Testis (tissue), 3 donors: ENCODE results near the gene AP2B1. TPM values are rescaled to one million over a fixed set of nuclear protein-coding genes. Genes with fewer than 3 reads are reported as not detected.

Experiments
- DNase-seq: peaks from one replicate; pipeline ENCODE4 v3.0.0-alpha.2; 2019
- H3K27ac ChIP-seq, 2 donors: fragments of 200-600 bp; sonication (generic); one replicate each; pipeline ENCODE4 v1.5.1; 2019
- H3K27me3 ChIP-seq: fragments of 200-600 bp; sonication (generic); one replicate; pipeline ENCODE4 v1.5.1; 2019
- H3K36me3 ChIP-seq: fragments of 200-600 bp; sonication (generic); one replicate; pipeline ENCODE4 v1.5.1; 2017; ENCODE audit warnings: low read depth; ENCODE audit errors: missing control alignments
- H3K4me1 ChIP-seq: fragments of 200-600 bp; sonication (generic); one replicate; pipeline ENCODE4 v1.5.1; 2019
- H3K4me3 ChIP-seq, 2 donors: fragments of 200-600 bp; sonication (generic); one replicate each; pipeline ENCODE4 v1.5.1; 2017 to 2019
- H3K9me3 ChIP-seq: fragments of 200-600 bp; sonication (generic); one replicate; pipeline ENCODE4 v1.5.1; 2017
- CTCF ChIP-seq, 3 experiments: fragments of 450-650 bp in 2 of 3; fragments of 200-600 bp in 1 of 3; sonication (generic) in 1 of 3; IDR thresholded peaks; one replicate each; pipeline ENCODE4 v1.5.1; 2016 to 2019; ENCODE audit warnings: antibody characterized with exemption in 3 of 3, mild to moderate bottlenecking in 2 of 3, moderate library complexity in 1 of 3
- POLR2A ChIP-seq: fragments of 450-650 bp; IDR thresholded peaks from one replicate; pipeline ENCODE4 v1.6.1; 2017; ENCODE audit warnings: antibody characterized with exemption, mild to moderate bottlenecking, moderate library complexity
- whole genome bisulfite sequencing, 2 donors: methylation state at CpG; one replicate each; pipeline ENCODE4 v1.1.5; 2018; 5-methylcytosine and 5-hydroxymethylcytosine counted together
- intact Hi-C: fragments of 100-400 bp; cut with DNase I; formaldehyde crosslinking; loops from one replicate; pipeline ENCODE4 v1.15.1; 2023; ENCODE audit warnings: low total_unique reads
- polyA plus RNA-seq: library from polyadenylated mRNA; stranded (reverse); fragments of 350-450 nt; fragmentation: Illumina TruSeq; extraction: RNeasy Lipid Tissue Mini Kit (QIAGEN cat#74804); gene quantifications from one replicate; pipeline ENCODE4 v1.2.3, GENCODE V29; 2014; ENCODE audit warnings: low read depth, low replicate concordance; ENCODE audit not compliant: insufficient read depth
- total RNA-seq, 2 donors: library from RNA; depleted of rRNA; stranded (reverse); fragments of >200 nt; gene quantifications; one replicate each; pipeline ENCODE4 v1.2.3, GENCODE V29; 2016

Gene AP2B1
- total and polyA plus RNA-seq, 3 donors from 2014 or later: 132 to 310 (median 147) TPM

- intact Hi-C loops: no loop called here
- TF ChIP-seq POLR2A (no peak), CTCF (IDR thresholded peaks at IDR 0.05) (no peak)
- H3K36me3 ChIP-seq: no peaks in the 10 kb centered on the region
These were observed 43.5 kb downstream of the AP2B1 start for GRCh38 chr17:35630530-35631148.

GRCh38 chr17:35641032-35641431 is 53.9 kb downstream of the AP2B1 start:
- no peak for TF ChIP-seq CTCF (IDR thresholded peaks at IDR 0.05)
- no peak for TF ChIP-seq POLR2A
- Histone ChIP-seq H3K4me1 (no peaks in the 10 kb centered on the region), H3K4me3 (no peak overlapping the region), H3K9me3 (no peaks in the 10 kb centered on the region), H3K27me3 (no peaks in the 10 kb centered on the region), H3K36me3 (no peaks in the 10 kb centered on the region), H3K27ac (no peak overlapping the region)
- DNase-seq: no peak
- intact Hi-C loops: no loop called here
- WGBS, 2 donors: 96% methylated on average over 4 of the region's 4 CpGs

More at GRCh38 chr17:35630530-35631148, 43.5 kb downstream of the AP2B1 start:
- H3K4me3 ChIP-seq: no peak overlapping the region
- no peaks in the 10 kb centered on the region for H3K9me3 ChIP-seq
- no peaks in the 10 kb centered on the region for H3K4me1 ChIP-seq
- 88 to 94% methylated on average over 1 of the region's 1 CpG for WGBS, 2 donors
- no peak overlapping the region for H3K27ac ChIP-seq
- H3K27me3 ChIP-seq: no peaks in the 10 kb centered on the region
- DNase-seq: no peak

GRCh38 chr17:35645923-35646322 is 58.8 kb downstream of the AP2B1 start:
- intact Hi-C loops: no loop called here
- H3K27ac ChIP-seq: no peak overlapping the region
- H3K4me1 ChIP-seq: no peaks in the 10 kb centered on the region
- H3K9me3 ChIP-seq: no peaks in the 10 kb centered on the region
- H3K27me3 ChIP-seq: no peaks in the 10 kb centered on the region
- DNase-seq: no peak
- TF ChIP-seq POLR2A (no peak), CTCF (IDR thresholded peaks at IDR 0.05) (no peak)
- WGBS, 2 donors: 45 to 48% methylated on average over 2 of the region's 2 CpGs
- H3K4me3 ChIP-seq: no peak overlapping the region
- no peaks in the 10 kb centered on the region for H3K36me3 ChIP-seq

- Histone ChIP-seq H3K27me3 (no peaks in the 10 kb centered on the region), H3K36me3 (no peaks in the 10 kb centered on the region), H3K4me3 (no peak overlapping the region), H3K9me3 (no peaks in the 10 kb centered on the region), H3K4me1 (no peaks in the 10 kb centered on the region), H3K27ac (no peak overlapping the region)
- intact Hi-C loops: no loop called here
- no peak for DNase-seq
- TF ChIP-seq CTCF (IDR thresholded peaks at IDR 0.05) (no peak), POLR2A (no peak)
- 92 to 98% methylated on average over 1 of the region's 1 CpG for WGBS, 2 donors
These were observed 64.3 kb downstream of the AP2B1 start for GRCh38 chr17:35651467-35651866.
